Kidney capillary endothelial cell (primary cell): ENCODE measurements around the gene HTR7.
A peak's percentile ranks its signal among the peaks of the same experiment; 100 is the strongest.
"Not testable (repeated sequence)": the region's sequence is repeated elsewhere in the genome, so short reads cannot be mapped to it uniquely, and the experiment has no call there.

Experiments used
- DNase-seq: peaks from one replicate; pipeline ENCODE4 v3.0.0-alpha.2; 2018; ENCODE audit warnings: low spot score

HTR7 gene

DNA sequence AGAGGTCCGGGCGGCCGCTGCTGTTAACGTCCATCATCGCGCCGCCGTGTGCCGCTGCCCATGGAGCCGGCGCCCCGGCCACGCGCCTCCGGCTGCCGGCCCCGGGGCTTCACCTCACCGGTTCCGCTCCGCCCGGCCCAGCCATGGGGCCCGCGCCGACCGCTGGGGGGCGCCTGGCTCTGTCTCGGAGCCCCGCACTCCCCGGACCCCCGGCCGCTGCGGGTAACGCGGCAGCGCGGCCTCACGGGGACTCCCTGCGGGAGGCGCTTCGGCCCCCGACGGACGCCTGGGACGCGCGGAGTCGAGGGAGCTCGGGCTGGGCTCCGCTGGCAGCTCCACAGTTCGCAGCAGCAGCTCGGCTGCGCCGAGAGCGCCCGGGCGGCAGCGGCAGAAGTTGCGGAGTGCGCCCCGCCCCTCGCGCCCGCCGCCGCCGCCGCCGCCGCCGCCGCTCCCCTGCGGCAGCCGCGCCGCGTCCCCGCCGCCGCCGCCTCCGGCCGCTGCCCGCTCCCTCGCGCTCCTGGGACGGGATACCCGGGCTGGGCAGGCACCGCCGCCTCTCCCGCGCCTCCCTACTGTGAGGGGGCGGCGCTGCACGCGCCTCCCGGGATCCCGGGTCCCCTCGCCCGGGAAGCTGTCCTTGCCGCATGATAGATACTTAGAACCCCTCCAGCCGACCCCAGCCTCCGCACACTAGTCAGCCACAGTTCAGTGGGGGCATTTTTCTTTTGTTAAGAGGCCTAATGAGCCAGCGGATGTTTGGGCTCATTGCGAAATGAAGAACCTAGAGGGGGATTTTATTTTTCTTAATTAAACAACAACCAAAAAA, at the start of gene HTR7:
Gene HTR7, minus strand, starts transcription at position 405 of the 826 bp plus-strand sequence. Its CDS starts 368 bp downstream, at position 37.
- peak; percentile 22 for DNase-seq

DNA sequence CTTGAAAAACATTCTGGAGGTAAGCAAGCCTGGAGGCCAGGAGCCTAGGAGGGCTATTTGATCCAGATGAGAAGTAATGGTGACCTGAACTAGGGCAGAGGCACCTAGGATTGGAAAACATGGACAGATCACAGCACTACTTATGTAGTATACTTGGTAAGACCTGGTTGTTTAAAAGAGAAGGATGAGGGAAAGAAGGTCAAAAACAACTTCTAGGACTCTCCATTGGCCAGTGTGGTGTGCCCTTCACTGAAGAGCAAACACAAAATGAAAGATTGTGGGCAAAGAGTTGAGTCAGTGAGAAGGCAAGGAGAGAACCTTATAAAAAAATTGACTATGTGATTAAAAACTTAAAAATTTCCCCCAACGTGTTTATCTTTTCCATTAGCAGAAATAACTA, 48.8 kb upstream of the HTR7 start:
- no peak for DNase-seq

- DNase-seq, result no peak
Measured at GRCh38 chr10:90905925-90906324, 48.1 kb upstream of the HTR7 start.

- DNase-seq, result not testable (repeated sequence)
Measured at GRCh38 chr10:90896916-90897315, 39.1 kb upstream of the HTR7 start.

DNA sequence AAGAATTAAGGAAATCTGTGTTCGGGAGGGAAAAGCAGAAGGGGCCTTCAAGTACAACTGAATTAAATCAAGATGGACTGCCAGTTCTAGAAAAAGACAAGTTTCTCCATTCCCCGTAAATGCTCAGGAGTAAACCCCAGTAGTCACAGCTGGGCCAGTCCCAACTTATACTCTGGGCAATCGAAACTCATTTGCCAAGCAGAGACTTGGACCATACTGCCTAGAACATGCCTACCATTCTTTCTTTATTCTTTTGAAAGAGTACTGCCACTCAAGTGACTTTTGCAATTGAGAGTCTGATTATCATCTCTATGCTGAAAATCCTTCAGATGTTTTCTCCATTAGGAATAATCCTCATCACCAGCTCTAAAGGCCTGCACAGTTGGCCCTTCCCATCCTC, 35.4 kb upstream of the HTR7 start:
- no peak for DNase-seq

GRCh38 chr10:90890347-90890746, 32.5 kb upstream of the HTR7 start:
- DNase-seq, result no peak

GRCh38 chr10:90889636-90890035, 31.8 kb upstream of the HTR7 start:
- DNase-seq, result no peak

DNA sequence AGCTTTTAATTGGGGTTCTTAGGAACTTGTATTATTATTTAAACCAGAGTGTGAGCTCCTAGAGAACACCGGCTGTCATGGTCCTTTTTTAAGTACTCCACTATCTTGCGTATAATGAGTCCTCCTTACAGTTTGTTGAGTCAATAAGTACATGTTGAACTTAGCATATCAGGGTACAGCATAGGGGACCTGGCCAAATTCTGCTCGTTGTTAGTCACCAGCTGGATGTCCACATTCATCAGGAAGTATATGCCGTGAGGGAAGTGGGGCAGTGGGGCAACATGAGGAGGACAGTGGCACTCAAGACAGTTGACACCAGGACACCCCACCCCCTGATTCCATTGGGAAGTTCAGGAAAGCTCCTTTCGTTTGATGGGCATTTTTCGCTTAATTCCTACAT, 30.5 kb upstream of the HTR7 start:
- no peak for DNase-seq

GRCh38 chr10:90887555-90887954, 29.7 kb upstream of the HTR7 start:
- DNase-seq, result no peak

DNA sequence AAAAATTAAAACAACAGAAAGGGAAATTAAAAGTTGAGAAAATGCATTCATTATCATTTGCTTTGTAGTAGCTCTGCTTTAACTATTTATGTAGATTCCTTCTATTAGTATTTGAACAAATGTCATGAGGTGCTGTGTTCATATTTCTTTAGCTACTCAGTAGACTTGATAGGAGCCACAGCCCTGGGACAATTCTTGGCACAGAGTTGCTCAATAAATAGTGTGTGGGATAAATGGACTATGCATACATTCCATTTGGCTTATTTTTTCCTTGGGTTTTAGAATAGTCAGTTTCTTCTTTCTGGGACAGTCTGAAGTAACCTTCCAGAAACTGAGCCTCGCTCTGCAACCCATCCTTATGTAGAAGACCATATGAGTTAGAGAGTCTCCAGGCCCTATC, 27.3 kb upstream of the HTR7 start:
- no peak for DNase-seq

- no peak for DNase-seq
Measured at GRCh38 chr10:90884431-90884830, 26.6 kb upstream of the HTR7 start.

DNA sequence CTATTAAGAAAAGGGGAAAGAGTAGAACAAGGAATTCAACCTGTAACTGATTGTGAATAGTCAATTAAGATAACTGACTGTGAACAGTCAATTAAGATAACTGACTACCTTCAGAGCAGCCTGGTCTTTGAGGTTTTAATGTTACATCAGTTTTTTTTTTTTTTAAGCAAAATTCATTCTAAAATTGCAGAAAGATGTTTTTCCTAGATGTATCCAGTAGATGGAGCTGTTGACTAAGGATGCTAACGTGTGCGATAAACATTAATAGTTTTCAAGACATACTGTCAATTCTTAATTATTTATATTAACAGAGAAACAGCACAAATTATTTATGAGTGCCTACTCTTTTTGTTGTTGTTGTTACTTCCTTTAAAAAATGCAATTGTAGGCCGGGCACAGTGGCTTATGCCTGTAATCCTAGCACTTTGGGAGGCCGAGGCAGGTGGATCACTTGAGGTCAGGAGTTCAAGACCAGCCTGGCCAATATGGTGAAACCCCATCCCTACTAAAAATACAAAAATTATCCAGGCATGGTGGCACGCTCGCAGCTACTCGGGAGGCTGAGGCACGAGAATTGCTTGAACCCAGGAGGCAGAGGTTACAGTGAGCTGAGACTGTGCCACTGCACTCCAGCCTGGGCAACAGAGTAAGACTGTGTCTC, 22.4 kb upstream of the HTR7 start:
- peak; percentile 56 for DNase-seq

- DNase-seq, result no peak
Measured at GRCh38 chr10:90879062-90879461, 21.2 kb upstream of the HTR7 start.

DNA sequence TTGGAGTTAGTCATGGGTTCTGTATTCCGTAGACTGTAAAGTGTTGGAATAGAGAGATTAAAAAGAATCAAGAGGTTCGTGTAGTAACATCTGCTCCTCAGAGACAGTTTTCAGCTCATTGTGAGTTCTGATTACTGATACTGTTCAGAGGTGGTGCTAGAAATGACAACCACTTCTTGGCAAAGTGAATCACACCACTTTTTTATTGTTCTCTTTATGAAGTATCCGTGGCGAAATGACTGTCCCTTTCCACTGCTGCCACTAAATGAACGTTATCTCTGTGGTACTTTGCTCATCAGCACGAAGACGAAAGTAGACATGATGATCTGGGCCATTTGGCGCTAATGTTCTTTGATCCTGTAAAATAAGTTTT, 14.8 kb upstream of the HTR7 start:
- peak; percentile 25 for DNase-seq

- DNase-seq, result peak; percentile 82
Measured at GRCh38 chr10:90871766-90872647, 14.2 kb upstream of the HTR7 start, which contains the start of gene RPP30. TSS of gene RPP30 (plus strand) at chr10:90871974. CDS start at chr10:90871987, 13 bp downstream.

DNA sequence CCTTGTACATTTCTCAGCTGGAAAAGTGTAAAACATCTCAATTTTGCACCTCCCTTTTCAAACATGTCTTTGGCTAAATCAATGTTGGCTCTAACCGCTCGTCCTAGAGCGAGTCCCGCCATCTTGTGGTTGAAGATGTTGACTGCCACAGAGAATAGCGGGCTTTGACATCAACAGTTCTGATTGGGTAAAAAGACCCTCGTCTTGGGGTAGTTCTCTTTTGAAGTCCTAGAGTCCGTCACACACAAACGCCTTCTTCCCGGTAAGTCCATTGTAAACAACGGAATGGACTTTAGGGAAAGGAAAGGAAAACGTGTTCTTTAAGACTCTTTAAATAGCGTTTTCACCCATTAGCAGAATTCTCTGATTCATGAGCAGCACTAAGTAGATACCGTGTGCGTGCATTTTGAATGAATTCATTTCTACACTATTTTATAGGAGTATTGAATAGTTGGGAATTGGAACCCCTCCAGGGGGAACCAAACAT, 13.5 kb upstream of the HTR7 start:
- DNase-seq, result peak; percentile 82

DNA sequence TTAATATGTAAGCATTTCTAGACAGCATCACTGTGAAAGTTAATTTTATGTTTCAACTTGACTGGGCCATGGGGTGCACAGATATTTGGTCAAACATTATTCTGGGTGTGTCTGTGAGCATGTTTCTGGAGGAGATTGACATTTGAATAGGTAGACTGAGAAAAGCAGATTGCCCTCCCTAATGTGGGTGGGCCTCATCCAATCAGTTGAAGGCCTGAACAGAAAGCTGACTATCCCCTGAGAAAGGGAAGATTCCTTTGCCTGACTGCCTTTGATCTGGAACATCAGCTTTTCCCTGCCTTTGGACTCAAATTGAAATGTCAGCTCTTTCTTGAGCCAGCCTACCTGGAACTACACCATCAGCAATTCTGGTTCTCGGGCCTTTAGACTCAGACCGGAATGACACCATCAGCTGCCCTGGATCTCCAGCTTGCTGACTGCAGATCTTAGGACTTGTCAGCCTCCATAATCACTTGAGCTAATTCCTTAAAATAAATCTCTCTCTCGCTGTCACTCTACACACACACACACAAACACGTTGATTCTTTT, 8.3 kb upstream of the HTR7 start:
- no peak for DNase-seq

DNA sequence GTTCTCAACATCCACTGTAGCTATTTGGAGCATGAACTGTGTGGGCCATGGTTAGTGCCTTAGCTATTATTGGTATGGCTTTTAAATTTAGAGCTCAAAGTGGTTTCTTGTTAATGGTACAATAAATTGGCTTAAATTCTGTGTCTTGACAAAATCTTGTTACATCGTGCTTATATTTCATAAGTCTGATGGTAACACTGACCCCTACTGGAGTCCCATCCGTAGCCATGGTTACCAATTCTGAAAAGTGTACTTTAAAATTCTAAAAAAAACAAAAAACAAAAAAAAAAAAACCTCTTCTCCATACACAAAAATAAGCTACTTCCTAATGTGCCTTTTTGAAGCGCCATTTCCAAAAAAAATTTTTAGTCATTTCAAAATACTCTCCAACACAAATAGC, 7.6 kb upstream of the HTR7 start:
- no peak for DNase-seq

- peak; percentile 34 for DNase-seq
Measured at GRCh38 chr10:90862908-90863514, 5.2 kb upstream of the HTR7 start.

- DNase-seq, result no peak
Measured at GRCh38 chr10:90860790-90861189, 3.0 kb upstream of the HTR7 start.

DNA sequence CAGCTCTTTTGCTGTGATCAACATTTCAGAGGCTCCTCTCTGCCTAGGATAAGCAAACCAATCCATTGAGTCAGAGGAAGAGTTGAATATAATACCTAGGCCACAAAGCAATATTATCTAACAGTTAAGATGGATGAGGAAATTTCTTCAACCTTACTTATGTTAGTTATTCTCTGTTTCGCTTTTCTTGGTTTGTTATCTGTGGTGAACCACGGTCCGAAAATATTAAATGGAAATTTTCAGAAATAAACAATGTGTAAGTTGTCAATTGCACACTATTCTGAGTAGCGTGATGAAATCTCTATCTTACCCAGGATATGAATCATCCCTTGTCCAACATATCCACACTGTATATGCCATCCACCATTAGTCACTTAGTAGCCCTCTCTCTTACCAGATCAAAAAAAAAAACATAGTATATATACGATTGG, 1.5 kb upstream of the HTR7 start:
- DNase-seq, result peak; percentile 74
